ENCODE results near the gene TENT5C.

Gene TENT5C

GRCh38 chr1:117654493-117655219 is 48.8 kb downstream of the TENT5C start:
- TF ChIP-seq, protein P1, sequence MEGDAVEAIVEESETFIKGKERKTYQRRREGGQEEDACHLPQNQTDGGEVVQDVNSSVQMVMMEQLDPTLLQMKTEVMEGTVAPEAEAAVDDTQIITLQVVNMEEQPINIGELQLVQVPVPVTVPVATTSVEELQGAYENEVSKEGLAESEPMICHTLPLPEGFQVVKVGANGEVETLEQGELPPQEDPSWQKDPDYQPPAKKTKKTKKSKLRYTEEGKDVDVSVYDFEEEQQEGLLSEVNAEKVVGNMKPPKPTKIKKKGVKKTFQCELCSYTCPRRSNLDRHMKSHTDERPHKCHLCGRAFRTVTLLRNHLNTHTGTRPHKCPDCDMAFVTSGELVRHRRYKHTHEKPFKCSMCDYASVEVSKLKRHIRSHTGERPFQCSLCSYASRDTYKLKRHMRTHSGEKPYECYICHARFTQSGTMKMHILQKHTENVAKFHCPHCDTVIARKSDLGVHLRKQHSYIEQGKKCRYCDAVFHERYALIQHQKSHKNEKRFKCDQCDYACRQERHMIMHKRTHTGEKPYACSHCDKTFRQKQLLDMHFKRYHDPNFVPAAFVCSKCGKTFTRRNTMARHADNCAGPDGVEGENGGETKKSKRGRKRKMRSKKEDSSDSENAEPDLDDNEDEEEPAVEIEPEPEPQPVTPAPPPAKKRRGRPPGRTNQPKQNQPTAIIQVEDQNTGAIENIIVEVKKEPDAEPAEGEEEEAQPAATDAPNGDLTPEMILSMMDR (IDR thresholded peaks at IDR 0.05; ENCODE audit: low read depth, low read length, missing control alignments): no peak
- no peak overlapping the region for H3K4me3 ChIP-seq (ENCODE audit: low read depth, low read length)
- in situ Hi-C loops (cut with HindIII; ENCODE audit: low sequenced_read_pairs): no loop called here
- no peak for DNase-seq (ENCODE audit: low read depth)

DNA sequence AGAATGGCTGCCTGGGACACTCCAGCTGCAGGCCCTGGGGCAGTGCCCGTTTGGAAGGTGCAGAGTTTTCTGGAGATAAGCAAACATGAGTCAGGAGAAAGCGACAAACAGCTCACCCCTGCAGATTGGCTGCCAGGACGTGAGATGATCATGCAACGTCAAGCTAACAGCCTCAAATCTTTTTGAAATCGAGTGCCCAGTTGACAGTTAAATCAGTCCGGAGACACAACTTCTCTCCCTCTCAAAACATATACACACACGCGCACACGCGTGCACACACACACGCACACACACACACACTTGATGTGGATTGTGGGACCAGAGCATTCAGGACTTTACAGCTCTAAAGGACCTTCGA is 49.4 kb downstream of the TENT5C start:
- no peak overlapping the region for H3K4me3 ChIP-seq (ENCODE audit: low read depth, low read length)
- in situ Hi-C loops (cut with HindIII; ENCODE audit: low sequenced_read_pairs): no loop called here
- no peak for DNase-seq (ENCODE audit: low read depth)
- TF ChIP-seq, protein P1 (IDR thresholded peaks at IDR 0.05; ENCODE audit: low read depth, low read length, missing control alignments): no peak

DNA sequence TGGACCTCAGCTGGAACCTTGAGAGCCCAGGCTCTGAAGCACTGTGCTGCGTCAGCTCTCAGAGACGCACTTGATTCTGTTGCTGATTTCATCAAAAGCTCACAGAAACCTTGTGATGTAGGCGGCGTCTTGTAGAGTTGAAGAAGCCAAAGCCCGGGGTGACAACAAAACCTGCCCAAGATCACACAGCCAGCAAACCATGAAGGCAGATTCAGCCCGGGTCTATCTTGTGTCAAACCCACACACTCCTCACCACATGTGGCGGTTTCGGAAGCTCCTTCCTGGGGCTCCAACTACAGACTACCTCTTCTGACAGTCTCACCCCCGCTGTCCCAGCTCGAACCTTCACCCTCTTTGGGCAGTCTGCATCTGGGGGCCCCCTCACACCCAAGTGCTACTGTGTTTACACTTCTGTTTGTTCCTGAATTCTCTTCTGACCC is 50.4 kb downstream of the TENT5C start:
- in situ Hi-C loops (cut with HindIII; ENCODE audit: low sequenced_read_pairs): no loop called here
- TF ChIP-seq, protein P1 (IDR thresholded peaks at IDR 0.05; ENCODE audit: low read depth, low read length, missing control alignments): no peak
- DNase-seq (ENCODE audit: low read depth): no peak
- H3K4me3 ChIP-seq (ENCODE audit: low read depth, low read length): no peak overlapping the region

DNA sequence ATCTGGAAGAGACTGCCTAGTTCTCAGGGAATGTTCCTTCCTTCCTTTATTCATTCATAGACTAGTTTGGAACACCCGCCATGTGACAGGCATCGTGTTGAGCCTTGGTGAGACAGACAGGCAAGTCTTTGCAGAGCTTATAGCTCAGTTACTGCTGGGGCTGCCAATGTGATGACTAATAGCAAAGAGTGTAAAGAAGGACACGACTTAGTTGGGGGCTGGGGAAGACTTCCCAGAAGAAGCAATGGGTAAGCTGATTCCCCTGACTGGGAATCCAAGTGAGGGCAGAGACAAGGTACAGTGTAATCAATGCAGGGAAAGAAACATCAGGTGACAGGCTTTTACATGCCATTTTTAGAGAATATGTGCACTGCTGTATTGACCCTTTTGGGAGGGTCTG is 51.2 kb downstream of the TENT5C start:
- H3K4me3 ChIP-seq (ENCODE audit: low read depth, low read length): no peak overlapping the region
- TF ChIP-seq, protein P1 (IDR thresholded peaks at IDR 0.05; ENCODE audit: low read depth, low read length, missing control alignments): no peak

GRCh38 chr1:117657949-117658660 is 52.3 kb downstream of the TENT5C start:
- in situ Hi-C loops (cut with HindIII; ENCODE audit: low sequenced_read_pairs): no loop called here
- no peak for DNase-seq (ENCODE audit: low read depth)
- no peak overlapping the region for H3K4me3 ChIP-seq (ENCODE audit: low read depth, low read length)
- TF ChIP-seq, protein P1 (IDR thresholded peaks at IDR 0.05; ENCODE audit: low read depth, low read length, missing control alignments): no peak

More for the DNA sequence above, 51.2 kb downstream of the TENT5C start:
- in situ Hi-C loops (cut with HindIII; ENCODE audit: low sequenced_read_pairs): no loop called here
- peak; percentile 50 for DNase-seq (ENCODE audit: low read depth)

- in situ Hi-C loops (cut with HindIII; ENCODE audit: low sequenced_read_pairs): no loop called here
- TF ChIP-seq, protein P1 (IDR thresholded peaks at IDR 0.05; ENCODE audit: low read depth, low read length, missing control alignments): no peak
- DNase-seq (ENCODE audit: low read depth): no peak
- H3K4me3 ChIP-seq (ENCODE audit: low read depth, low read length): no peak overlapping the region
These were observed 52.8 kb downstream of the TENT5C start for GRCh38 chr1:117658676-117659075.

Data from astrocyte of the cerebellum (primary cell).